Measurements from ENCODE around the gene ME2.
"Not testable (repeated sequence)": the region's sequence is repeated elsewhere in the genome, so short reads cannot be mapped to it uniquely, and the experiment has no call there.

The ME2 gene

GRCh38 chr18:50994031-50994430, 115.1 kb downstream of the ME2 start:
- Mint-ChIP-seq H3K4me1 (ENCODE audit: low read depth) (no peaks in the 10 kb centered on the region), H3K36me3 (peaks cover 6% of the 10 kb centered on the region), H3K27ac (no peak overlapping the region), H3K27me3 (no peaks in the 10 kb centered on the region), H3K9me3 (ENCODE audit: low read depth) (peaks cover 7% of the 10 kb centered on the region), H3K4me3 (no peak overlapping the region)

GRCh38 chr18:51003174-51003573, 124.3 kb downstream of the ME2 start:
- H3K9me3 Mint-ChIP-seq (ENCODE audit: low read depth); H3K27ac Mint-ChIP-seq; H3K4me1 Mint-ChIP-seq (ENCODE audit: low read depth); H3K27me3 Mint-ChIP-seq; H3K4me3 Mint-ChIP-seq: not testable (repeated sequence)
- peaks cover 14% of the 10 kb centered on the region for H3K36me3 Mint-ChIP-seq

All from activated naive CD8-positive, alpha-beta T cell (primary cell).